ENCODE results near the gene SLC20A1.

Gene SLC20A1

GRCh38 chr2:112690853-112691401, 45.2 kb downstream of the SLC20A1 start:
- Histone ChIP-seq H3K9me3 (ENCODE audit: control insufficient read depth, low read length) (no peaks in the 10 kb centered on the region), H3K4me1 (ENCODE audit: control insufficient read depth, insufficient read depth, low read length) (no peaks in the 10 kb centered on the region), H3K27me3 (ENCODE audit: control insufficient read depth, insufficient read depth, low read length, poor library complexity, severe bottlenecking) (no peaks in the 10 kb centered on the region), H3K4me3 (ENCODE audit: insufficient read depth, low read depth, low read length) (no peak overlapping the region), H3K36me3 (ENCODE audit: control insufficient read depth, insufficient read depth, low read length) (no peaks in the 10 kb centered on the region), H3K27ac (ENCODE audit: insufficient read depth, low read depth, low read length, poor library complexity, severe bottlenecking) (no peak overlapping the region)
- 84 to 86% methylated on average over 9 of the region's 9 CpGs for WGBS, 2 experiments

- 91 to 93% methylated on average over 4 of the region's 4 CpGs for WGBS, 2 experiments
- H3K4me1 ChIP-seq (ENCODE audit: control insufficient read depth, insufficient read depth, low read length) = no peaks in the 10 kb centered on the region
- H3K4me3 ChIP-seq (ENCODE audit: insufficient read depth, low read depth, low read length) = no peak overlapping the region
- H3K27ac ChIP-seq (ENCODE audit: insufficient read depth, low read depth, low read length, poor library complexity, severe bottlenecking) = no peak overlapping the region
- H3K36me3 ChIP-seq (ENCODE audit: control insufficient read depth, insufficient read depth, low read length) = no peaks in the 10 kb centered on the region
- H3K9me3 ChIP-seq (ENCODE audit: control insufficient read depth, low read length) = no peaks in the 10 kb centered on the region
- H3K27me3 ChIP-seq (ENCODE audit: control insufficient read depth, insufficient read depth, low read length, poor library complexity, severe bottlenecking) = no peaks in the 10 kb centered on the region
Observed at GRCh38 chr2:112691881-112692281, 46.1 kb downstream of the SLC20A1 start.

- Histone ChIP-seq H3K27me3 (ENCODE audit: control insufficient read depth, insufficient read depth, low read length, poor library complexity, severe bottlenecking) (no peaks in the 10 kb centered on the region), H3K27ac (ENCODE audit: insufficient read depth, low read depth, low read length, poor library complexity, severe bottlenecking) (no peak overlapping the region), H3K4me1 (ENCODE audit: control insufficient read depth, insufficient read depth, low read length) (no peaks in the 10 kb centered on the region), H3K36me3 (ENCODE audit: control insufficient read depth, insufficient read depth, low read length) (no peaks in the 10 kb centered on the region), H3K4me3 (ENCODE audit: insufficient read depth, low read depth, low read length) (no peak overlapping the region), H3K9me3 (ENCODE audit: control insufficient read depth, low read length) (no peaks in the 10 kb centered on the region)
- WGBS, 2 experiments = 75 to 76% methylated on average over 5 of the region's 5 CpGs
Observed at GRCh38 chr2:112692495-112692911, 46.8 kb downstream of the SLC20A1 start.

- H3K4me3 ChIP-seq (ENCODE audit: insufficient read depth, low read depth, low read length) = no peak overlapping the region
- no peak overlapping the region for H3K27ac ChIP-seq (ENCODE audit: insufficient read depth, low read depth, low read length, poor library complexity, severe bottlenecking)
- no peaks in the 10 kb centered on the region for H3K27me3 ChIP-seq (ENCODE audit: control insufficient read depth, insufficient read depth, low read length, poor library complexity, severe bottlenecking)
- H3K4me1 ChIP-seq (ENCODE audit: control insufficient read depth, insufficient read depth, low read length) = no peaks in the 10 kb centered on the region
- WGBS, 2 experiments = 93 to 97% methylated on average over 1 of the region's 1 CpG
- no peaks in the 10 kb centered on the region for H3K36me3 ChIP-seq (ENCODE audit: control insufficient read depth, insufficient read depth, low read length)
- no peaks in the 10 kb centered on the region for H3K9me3 ChIP-seq (ENCODE audit: control insufficient read depth, low read length)
Observed at GRCh38 chr2:112692918-112693317, 47.2 kb downstream of the SLC20A1 start.

- 88 to 93% methylated on average over 9 of the region's 9 CpGs for WGBS, 2 experiments
- H3K27ac ChIP-seq (ENCODE audit: insufficient read depth, low read depth, low read length, poor library complexity, severe bottlenecking) = no peak overlapping the region
- no peak overlapping the region for H3K4me3 ChIP-seq (ENCODE audit: insufficient read depth, low read depth, low read length)
- no peaks in the 10 kb centered on the region for H3K36me3 ChIP-seq (ENCODE audit: control insufficient read depth, insufficient read depth, low read length)
- no peaks in the 10 kb centered on the region for H3K9me3 ChIP-seq (ENCODE audit: control insufficient read depth, low read length)
- H3K27me3 ChIP-seq (ENCODE audit: control insufficient read depth, insufficient read depth, low read length, poor library complexity, severe bottlenecking) = no peaks in the 10 kb centered on the region
- no peaks in the 10 kb centered on the region for H3K4me1 ChIP-seq (ENCODE audit: control insufficient read depth, insufficient read depth, low read length)
Observed at GRCh38 chr2:112693596-112693995, 47.9 kb downstream of the SLC20A1 start.

GRCh38 chr2:112694182-112694581, 48.4 kb downstream of the SLC20A1 start:
- Histone ChIP-seq H3K27ac (ENCODE audit: insufficient read depth, low read depth, low read length, poor library complexity, severe bottlenecking) (no peak overlapping the region), H3K36me3 (ENCODE audit: control insufficient read depth, insufficient read depth, low read length) (no peaks in the 10 kb centered on the region), H3K4me1 (ENCODE audit: control insufficient read depth, insufficient read depth, low read length) (no peaks in the 10 kb centered on the region), H3K9me3 (ENCODE audit: control insufficient read depth, low read length) (no peaks in the 10 kb centered on the region), H3K27me3 (ENCODE audit: control insufficient read depth, insufficient read depth, low read length, poor library complexity, severe bottlenecking) (no peaks in the 10 kb centered on the region), H3K4me3 (ENCODE audit: insufficient read depth, low read depth, low read length) (no peak overlapping the region)
- WGBS, 2 experiments = 93 to 95% methylated on average over 12 of the region's 12 CpGs

GRCh38 chr2:112698834-112699515, 53.2 kb downstream of the SLC20A1 start:
- H3K4me3 ChIP-seq (ENCODE audit: insufficient read depth, low read depth, low read length) = no peak overlapping the region
- H3K27me3 ChIP-seq (ENCODE audit: control insufficient read depth, insufficient read depth, low read length, poor library complexity, severe bottlenecking) = no peaks in the 10 kb centered on the region
- no peak overlapping the region for H3K27ac ChIP-seq (ENCODE audit: insufficient read depth, low read depth, low read length, poor library complexity, severe bottlenecking)
- 78 to 87% methylated on average over 3 of the region's 3 CpGs for WGBS, 2 experiments
- no peaks in the 10 kb centered on the region for H3K4me1 ChIP-seq (ENCODE audit: control insufficient read depth, insufficient read depth, low read length)
- H3K9me3 ChIP-seq (ENCODE audit: control insufficient read depth, low read length) = no peaks in the 10 kb centered on the region
- H3K36me3 ChIP-seq (ENCODE audit: control insufficient read depth, insufficient read depth, low read length) = no peaks in the 10 kb centered on the region

- H3K4me1 ChIP-seq (ENCODE audit: control insufficient read depth, insufficient read depth, low read length) = no peaks in the 10 kb centered on the region
- WGBS, 2 experiments = 89% methylated on average over 3 of the region's 3 CpGs
- no peaks in the 10 kb centered on the region for H3K27me3 ChIP-seq (ENCODE audit: control insufficient read depth, insufficient read depth, low read length, poor library complexity, severe bottlenecking)
- H3K27ac ChIP-seq (ENCODE audit: insufficient read depth, low read depth, low read length, poor library complexity, severe bottlenecking) = no peak overlapping the region
- H3K9me3 ChIP-seq (ENCODE audit: control insufficient read depth, low read length) = no peaks in the 10 kb centered on the region
- no peak overlapping the region for H3K4me3 ChIP-seq (ENCODE audit: insufficient read depth, low read depth, low read length)
- H3K36me3 ChIP-seq (ENCODE audit: control insufficient read depth, insufficient read depth, low read length) = no peaks in the 10 kb centered on the region
Observed at GRCh38 chr2:112699984-112700667, 54.4 kb downstream of the SLC20A1 start.

GRCh38 chr2:112701052-112701451, 55.3 kb downstream of the SLC20A1 start:
- WGBS, 2 experiments = 92 to 96% methylated on average over 8 of the region's 8 CpGs
- Histone ChIP-seq H3K27me3 (ENCODE audit: control insufficient read depth, insufficient read depth, low read length, poor library complexity, severe bottlenecking) (no peaks in the 10 kb centered on the region), H3K36me3 (ENCODE audit: control insufficient read depth, insufficient read depth, low read length) (no peaks in the 10 kb centered on the region), H3K9me3 (ENCODE audit: control insufficient read depth, low read length) (no peaks in the 10 kb centered on the region), H3K4me1 (ENCODE audit: control insufficient read depth, insufficient read depth, low read length) (no peaks in the 10 kb centered on the region), H3K4me3 (ENCODE audit: insufficient read depth, low read depth, low read length) (no peak overlapping the region), H3K27ac (ENCODE audit: insufficient read depth, low read depth, low read length, poor library complexity, severe bottlenecking) (no peak overlapping the region)

GRCh38 chr2:112703684-112704083, 57.9 kb downstream of the SLC20A1 start:
- H3K9me3 ChIP-seq (ENCODE audit: control insufficient read depth, low read length) = no peaks in the 10 kb centered on the region
- no peak overlapping the region for H3K4me3 ChIP-seq (ENCODE audit: insufficient read depth, low read depth, low read length)
- H3K4me1 ChIP-seq (ENCODE audit: control insufficient read depth, insufficient read depth, low read length) = no peaks in the 10 kb centered on the region
- H3K27me3 ChIP-seq (ENCODE audit: control insufficient read depth, insufficient read depth, low read length, poor library complexity, severe bottlenecking) = no peaks in the 10 kb centered on the region
- H3K36me3 ChIP-seq (ENCODE audit: control insufficient read depth, insufficient read depth, low read length) = no peaks in the 10 kb centered on the region
- WGBS, 2 experiments = 90 to 96% methylated on average over 1 to 2 of the region's 2 CpGs
- H3K27ac ChIP-seq (ENCODE audit: insufficient read depth, low read depth, low read length, poor library complexity, severe bottlenecking) = no peak overlapping the region
